IPS-20b (cell line): ENCODE data around the gene RNF19B.

ENCODE experiments used
- H3K27ac ChIP-seq: one replicate; pipeline ENCODE4 v1.5.1; 2013; ENCODE audit warnings: low read length
- H3K27me3 ChIP-seq: 2 replicates; pipeline ENCODE4 v1.6.1; 2013; ENCODE audit warnings: mild to moderate bottlenecking, low read length, inconsistent platforms; ENCODE audit not compliant: insufficient read depth
- H3K36me3 ChIP-seq: 2 replicates; pipeline ENCODE4 v1.6.1; 2013; ENCODE audit warnings: low read depth, mild to moderate bottlenecking, inconsistent platforms, low read length, moderate library complexity; ENCODE audit not compliant: insufficient read depth
- H3K4me1 ChIP-seq: 2 replicates; pipeline ENCODE4 v1.6.1; 2013; ENCODE audit warnings: mild to moderate bottlenecking, control low read depth, inconsistent platforms, low read length, moderate library complexity; ENCODE audit not compliant: insufficient read depth
- H3K4me3 ChIP-seq: 2 replicates; pipeline ENCODE4 v1.5.1; 2013; ENCODE audit warnings: mild to moderate bottlenecking, low read length, inconsistent platforms
- H3K9ac ChIP-seq: 2 replicates; pipeline ENCODE4 v1.6.1; 2013; ENCODE audit warnings: low read depth, mild to moderate bottlenecking, inconsistent platforms, low read length, moderate library complexity
- H3K9me3 ChIP-seq: 2 replicates; pipeline ENCODE4 v1.6.1; 2013; ENCODE audit warnings: mild to moderate bottlenecking, low read depth, low read length, inconsistent platforms; ENCODE audit not compliant: insufficient read depth

Gene RNF19B

DNA sequence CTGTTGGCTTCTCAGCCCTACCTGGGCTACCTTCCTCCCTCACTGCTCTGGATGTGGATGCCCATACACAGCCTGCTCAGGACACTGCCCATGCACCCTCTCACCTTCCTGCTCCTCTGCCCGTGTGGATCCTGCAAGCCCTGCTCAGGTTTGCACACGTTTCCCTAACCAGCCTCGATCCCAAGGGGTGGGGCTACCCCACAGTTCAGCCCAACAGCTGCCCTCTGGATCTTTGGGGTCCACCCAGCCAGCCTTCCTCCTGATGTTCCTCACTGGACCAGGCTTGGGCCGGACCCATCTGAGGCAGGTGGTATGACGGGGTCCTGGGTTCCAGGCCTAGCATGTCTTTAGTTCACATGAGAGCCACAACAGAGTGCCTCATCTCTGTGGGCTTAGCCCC is 68.2 kb downstream of the RNF19B start:
- H3K4me3 ChIP-seq: no peak overlapping the region
- peaks cover 6% of the 10 kb centered on the region; the same call in 1 of the 2 replicates for H3K4me1 ChIP-seq
- no peak overlapping the region for H3K27ac ChIP-seq
- no peak overlapping the region for H3K9ac ChIP-seq
- no peaks in the 10 kb centered on the region for H3K9me3 ChIP-seq
- H3K27me3 ChIP-seq: peaks cover 57% of the 10 kb centered on the region
- no peaks in the 10 kb centered on the region for H3K36me3 ChIP-seq

DNA sequence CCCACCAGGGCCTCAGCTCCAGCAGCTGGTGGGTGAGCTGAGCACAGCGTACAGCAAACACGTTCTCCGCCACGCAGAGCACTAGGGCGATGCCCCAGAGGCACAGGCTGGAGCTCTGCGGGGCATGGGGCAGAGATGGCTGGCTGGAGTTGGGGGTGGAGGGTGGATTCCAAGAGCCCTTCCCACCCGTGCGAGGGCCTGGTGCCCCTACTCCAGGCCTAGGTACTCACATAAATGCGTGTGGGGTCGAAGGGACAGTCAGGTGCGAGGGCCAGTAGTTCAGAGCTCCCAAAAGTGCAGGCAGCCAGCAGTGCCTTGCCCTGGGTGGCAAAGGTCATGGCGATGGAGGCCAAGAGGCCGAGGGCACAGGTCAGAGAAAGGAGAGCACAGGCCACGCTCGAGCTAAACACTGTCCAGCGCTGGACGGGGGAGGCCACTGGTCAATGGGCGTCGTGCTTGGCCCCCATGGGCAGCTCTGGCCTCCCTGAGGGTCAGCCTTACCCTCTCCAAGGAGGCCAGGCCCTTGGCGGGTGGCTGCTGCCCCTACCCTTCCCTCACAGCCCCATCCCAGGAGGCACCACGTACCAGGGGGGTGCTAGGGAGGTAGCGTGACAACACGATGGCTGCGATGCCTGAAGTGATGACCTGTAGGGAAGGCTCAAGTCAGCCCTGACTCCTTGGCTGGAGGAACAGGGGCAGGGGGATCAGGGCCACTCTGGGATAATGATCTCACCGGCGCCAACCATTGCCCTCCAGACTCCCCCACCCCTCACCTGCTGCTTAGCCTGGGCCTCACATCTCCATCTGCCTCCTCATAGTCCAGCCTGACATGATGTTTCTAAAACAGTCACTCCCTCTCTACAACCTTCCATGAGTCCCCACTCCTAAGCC is 69.0 kb downstream of the RNF19B start:
- H3K27ac ChIP-seq: no peak overlapping the region
- no peaks in the 10 kb centered on the region for H3K9me3 ChIP-seq
- H3K9ac ChIP-seq: no peak overlapping the region
- H3K4me3 ChIP-seq: no peak overlapping the region
- peaks cover 3% of the 10 kb centered on the region; the same call in 1 of the 2 replicates for H3K4me1 ChIP-seq
- no peaks in the 10 kb centered on the region for H3K36me3 ChIP-seq
- H3K27me3 ChIP-seq: peaks cover 59% of the 10 kb centered on the region

DNA sequence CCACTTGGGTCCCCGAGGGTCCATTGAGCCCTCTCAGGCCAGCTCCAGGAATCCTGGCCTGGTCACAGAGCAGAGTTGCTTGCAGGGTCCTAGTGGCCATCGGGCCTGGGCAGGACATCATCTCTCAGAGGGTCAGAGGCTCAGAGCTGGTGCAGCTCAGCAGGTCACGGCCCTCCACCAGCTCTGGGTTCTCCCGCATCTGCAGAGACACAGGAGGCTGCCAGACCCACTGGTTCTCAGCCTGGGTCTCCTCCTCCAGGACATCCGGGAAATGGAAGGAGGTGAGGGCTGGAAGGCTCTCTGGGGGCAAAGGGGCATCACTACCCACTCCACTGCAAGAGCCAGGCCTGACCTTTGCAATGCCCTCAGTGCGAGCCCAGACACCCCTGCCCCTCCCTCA is 69.9 kb downstream of the RNF19B start:
- H3K4me1 ChIP-seq: peaks cover 2% of the 10 kb centered on the region; the same call in 1 of the 2 replicates
- H3K27ac ChIP-seq: no peak overlapping the region
- no peaks in the 10 kb centered on the region for H3K9me3 ChIP-seq
- no peaks in the 10 kb centered on the region for H3K36me3 ChIP-seq
- no peak overlapping the region for H3K9ac ChIP-seq
- H3K27me3 ChIP-seq: peaks cover 59% of the 10 kb centered on the region
- no peak overlapping the region for H3K4me3 ChIP-seq

DNA sequence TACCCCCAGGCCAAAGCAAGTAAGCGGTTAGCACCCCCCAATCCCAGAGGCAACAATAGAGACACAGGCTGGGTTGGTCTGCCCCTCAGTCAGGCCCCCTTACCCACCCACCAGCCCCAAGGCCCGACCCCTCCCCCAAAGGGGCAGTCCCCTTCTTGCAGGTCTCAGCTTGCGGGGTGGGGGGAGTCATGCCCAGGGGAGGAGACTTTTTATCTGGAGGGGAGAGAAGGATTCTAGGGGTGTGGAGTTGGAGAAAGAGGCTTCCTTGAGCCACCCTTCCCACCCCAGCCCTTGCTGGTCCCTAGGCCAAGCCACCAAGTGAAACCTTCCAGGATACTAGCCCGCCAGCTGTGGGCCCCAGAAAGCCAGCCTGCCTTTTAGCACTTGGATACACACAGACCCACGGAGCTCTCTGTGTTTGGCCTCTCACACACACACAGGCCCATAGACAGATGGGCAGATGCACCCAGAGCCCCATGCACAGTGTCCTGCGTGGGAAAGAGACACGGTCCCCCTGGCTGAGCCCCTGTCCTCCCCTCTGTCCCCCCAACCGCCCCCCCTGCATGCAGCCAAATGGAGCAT is 70.5 kb downstream of the RNF19B start:
- H3K9me3 ChIP-seq: no peaks in the 10 kb centered on the region
- peak overlapping the region; percentile 42 for H3K27ac ChIP-seq
- H3K36me3 ChIP-seq: no peaks in the 10 kb centered on the region
- peak overlapping the region; percentile 76; the same call in 1 of the 2 replicates for H3K9ac ChIP-seq
- peaks cover 2% of the 10 kb centered on the region; the same call in 1 of the 2 replicates for H3K4me1 ChIP-seq
- peaks cover 59% of the 10 kb centered on the region for H3K27me3 ChIP-seq
- H3K4me3 ChIP-seq: peak overlapping the region; percentile 76

DNA sequence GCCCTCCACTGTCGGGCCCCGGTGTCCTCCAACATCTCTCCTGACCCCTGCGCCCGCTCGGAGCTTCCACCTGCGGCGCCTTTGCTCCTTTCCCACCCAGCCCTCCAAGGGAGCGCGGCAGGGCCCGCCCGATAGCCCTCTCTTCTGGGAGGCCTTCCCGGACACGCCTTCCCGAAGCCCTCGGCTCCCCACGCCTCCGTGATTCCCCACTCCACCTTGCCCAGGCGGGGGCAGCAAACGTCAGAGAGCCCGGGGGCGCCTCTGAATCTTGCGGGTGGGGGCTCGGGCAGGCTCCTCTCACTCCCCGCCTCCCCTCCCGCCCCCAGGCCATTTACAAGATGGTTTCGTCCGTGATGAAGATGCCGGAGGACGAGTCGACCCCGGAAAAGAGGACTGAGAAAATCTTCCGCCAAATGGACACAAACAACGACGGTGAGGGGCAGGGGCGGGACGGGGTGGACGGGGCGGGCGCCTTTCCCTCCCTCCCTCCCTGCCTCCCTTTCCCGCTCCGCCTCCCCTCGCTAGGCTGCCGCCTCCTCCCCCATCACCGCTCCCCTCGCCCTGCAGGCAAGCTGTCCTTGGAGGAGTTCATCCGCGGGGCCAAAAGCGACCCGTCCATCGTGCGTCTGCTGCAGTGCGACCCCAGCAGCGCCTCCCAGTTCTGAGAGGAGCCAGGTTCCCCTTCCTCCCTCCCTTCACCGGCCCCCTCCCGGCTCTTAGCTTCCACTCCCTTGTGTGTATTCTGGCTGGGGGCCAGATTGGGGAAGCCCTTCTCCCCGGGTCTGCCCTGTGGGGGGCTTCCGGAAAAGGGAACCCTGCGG is 71.2 kb downstream of the RNF19B start:
- peak overlapping the region; percentile 76; the same call in 1 of the 2 replicates for H3K9ac ChIP-seq
- no peaks in the 10 kb centered on the region for H3K36me3 ChIP-seq
- H3K4me1 ChIP-seq: peaks cover 2% of the 10 kb centered on the region; the same call in 1 of the 2 replicates
- H3K27me3 ChIP-seq: peaks cover 59% of the 10 kb centered on the region
- peak overlapping the region; percentile 42 for H3K27ac ChIP-seq
- no peaks in the 10 kb centered on the region for H3K9me3 ChIP-seq
- H3K4me3 ChIP-seq: peak overlapping the region; percentile 76

DNA sequence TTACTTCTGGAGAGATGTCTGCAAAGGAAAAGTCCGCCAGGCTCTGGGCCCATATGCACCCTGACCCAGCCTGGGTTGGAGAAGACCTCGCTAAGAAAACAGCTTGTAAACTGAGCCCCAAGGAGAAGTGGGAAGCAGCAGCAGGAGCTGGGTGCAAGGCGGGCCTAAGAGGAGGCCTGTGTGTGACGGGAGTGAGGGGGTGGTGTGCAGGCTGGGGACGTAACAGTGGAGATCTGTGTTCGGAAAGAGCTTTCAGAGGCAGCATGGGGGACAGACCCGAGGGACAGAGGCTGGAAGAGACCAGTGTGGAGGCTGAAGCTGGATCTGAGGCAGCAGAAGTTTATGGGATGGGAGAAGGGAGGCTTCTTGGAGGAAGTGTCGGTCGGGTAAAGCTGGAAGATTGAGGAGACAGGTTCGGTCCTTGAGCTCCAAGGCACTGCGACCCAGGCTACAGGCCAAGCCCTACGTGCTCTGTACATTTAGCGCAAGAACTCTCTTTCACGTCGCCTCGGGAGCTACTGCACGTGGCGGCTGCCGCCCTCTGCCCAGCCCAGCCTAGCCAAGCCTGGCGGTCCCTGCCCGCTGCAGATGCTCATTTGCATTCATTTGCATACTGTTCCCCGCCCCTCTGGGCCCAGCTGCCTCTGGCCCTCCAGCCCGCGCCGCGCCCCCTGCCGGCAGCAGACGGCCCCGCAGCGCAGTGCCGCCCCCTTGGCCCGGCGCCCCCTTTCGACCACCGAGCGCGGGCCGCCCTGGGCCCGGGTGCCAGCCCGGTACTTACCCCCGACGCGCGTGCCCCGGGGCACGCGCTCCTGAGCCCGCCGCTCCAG is 72.0 kb downstream of the RNF19B start:
- no peaks in the 10 kb centered on the region for H3K36me3 ChIP-seq
- H3K9ac ChIP-seq: peak overlapping the region; percentile 54; the same call in 1 of the 2 replicates
- H3K9me3 ChIP-seq: no peaks in the 10 kb centered on the region
- H3K4me1 ChIP-seq: peaks cover 2% of the 10 kb centered on the region; the same call in 1 of the 2 replicates
- H3K4me3 ChIP-seq: peak overlapping the region; percentile 76
- H3K27ac ChIP-seq: no peak overlapping the region
- peaks cover 59% of the 10 kb centered on the region for H3K27me3 ChIP-seq

DNA sequence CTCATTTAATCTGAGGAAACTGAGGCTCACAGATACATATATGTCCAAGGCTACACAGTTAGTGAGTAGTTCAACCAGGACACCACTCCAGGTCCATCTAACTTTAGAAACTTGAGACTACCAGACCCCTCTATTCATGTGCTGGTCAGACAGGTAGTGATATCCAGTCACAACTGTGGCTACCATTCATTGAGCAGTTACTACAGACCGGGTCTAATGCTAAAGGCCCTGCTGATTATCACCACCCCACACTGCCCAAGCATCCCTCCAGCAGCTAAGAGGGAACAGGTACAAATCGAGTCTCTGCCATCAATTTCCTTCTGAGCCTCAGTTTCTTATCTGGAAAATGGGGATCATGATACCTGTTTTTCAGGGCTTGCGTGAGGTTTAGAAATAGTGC is 73.0 kb downstream of the RNF19B start:
- Histone ChIP-seq H3K4me1 (peaks cover 2% of the 10 kb centered on the region; the same call in 1 of the 2 replicates), H3K9ac (no peak overlapping the region), H3K27ac (no peak overlapping the region), H3K27me3 (peaks cover 65% of the 10 kb centered on the region), H3K36me3 (no peaks in the 10 kb centered on the region), H3K9me3 (no peaks in the 10 kb centered on the region), H3K4me3 (no peak overlapping the region)

DNA sequence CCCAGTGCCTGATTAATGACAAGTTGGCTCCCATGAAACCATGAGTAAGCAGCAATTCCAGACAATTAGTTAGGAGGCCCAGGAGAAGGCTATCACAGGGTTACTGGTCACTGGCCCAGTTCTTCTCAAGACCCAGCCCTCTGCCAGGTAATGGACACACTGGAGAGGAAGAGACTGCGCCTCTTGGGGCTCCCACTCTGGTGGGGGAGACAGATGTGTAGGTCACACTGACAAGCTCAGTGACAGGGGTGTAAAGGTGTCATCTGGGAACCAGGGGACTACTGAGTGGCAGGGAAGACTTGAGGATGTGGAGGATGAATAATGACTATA is 73.4 kb downstream of the RNF19B start:
- peaks cover 63% of the 10 kb centered on the region for H3K27me3 ChIP-seq

DNA sequence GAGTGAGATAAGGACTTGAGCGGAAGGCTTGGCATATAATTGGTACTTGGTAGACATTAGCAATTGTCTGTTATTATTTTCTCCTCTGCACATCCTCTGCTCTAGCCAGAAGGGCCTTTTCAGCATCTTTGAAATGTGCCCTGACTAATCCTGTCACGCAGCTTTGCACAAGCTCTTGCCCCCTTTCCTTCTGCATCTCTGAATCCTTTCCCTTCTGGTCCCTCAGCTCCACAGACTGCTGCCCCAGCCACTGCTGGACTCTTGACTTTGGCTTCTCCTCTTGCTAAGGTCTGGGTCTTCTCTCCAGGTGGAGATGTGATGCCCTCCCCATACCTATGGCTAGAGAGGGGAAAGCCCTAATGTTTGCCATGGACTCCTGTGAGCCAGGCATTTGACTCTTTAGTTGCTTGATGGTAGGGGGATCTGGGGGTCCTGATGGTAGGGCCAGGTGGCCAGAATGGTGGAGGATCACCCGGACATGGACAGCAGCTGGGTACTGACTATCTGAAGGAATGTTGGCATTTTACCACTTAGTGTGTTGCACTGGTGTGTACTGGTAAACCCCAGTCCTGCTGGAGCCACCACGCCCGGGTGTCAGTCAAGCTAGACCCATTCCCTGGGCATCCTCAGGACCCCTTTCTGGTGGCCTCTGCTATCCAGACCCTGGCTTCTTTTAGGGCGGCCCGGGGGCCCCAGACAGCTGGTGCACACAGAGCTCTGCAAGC is 73.9 kb downstream of the RNF19B start:
- no peak overlapping the region for H3K4me3 ChIP-seq
- H3K36me3 ChIP-seq: no peaks in the 10 kb centered on the region
- no peak overlapping the region for H3K9ac ChIP-seq
- no peaks in the 10 kb centered on the region for H3K9me3 ChIP-seq
- H3K4me1 ChIP-seq: peaks cover 2% of the 10 kb centered on the region; the same call in 1 of the 2 replicates
- H3K27ac ChIP-seq: no peak overlapping the region
- peaks cover 68% of the 10 kb centered on the region for H3K27me3 ChIP-seq

More for the DNA sequence above, 73.4 kb downstream of the RNF19B start:
- H3K9ac ChIP-seq: no peak overlapping the region
- H3K27ac ChIP-seq: no peak overlapping the region
- H3K9me3 ChIP-seq: no peaks in the 10 kb centered on the region
- H3K36me3 ChIP-seq: no peaks in the 10 kb centered on the region
- peaks cover 2% of the 10 kb centered on the region; the same call in 1 of the 2 replicates for H3K4me1 ChIP-seq
- H3K4me3 ChIP-seq: no peak overlapping the region

DNA sequence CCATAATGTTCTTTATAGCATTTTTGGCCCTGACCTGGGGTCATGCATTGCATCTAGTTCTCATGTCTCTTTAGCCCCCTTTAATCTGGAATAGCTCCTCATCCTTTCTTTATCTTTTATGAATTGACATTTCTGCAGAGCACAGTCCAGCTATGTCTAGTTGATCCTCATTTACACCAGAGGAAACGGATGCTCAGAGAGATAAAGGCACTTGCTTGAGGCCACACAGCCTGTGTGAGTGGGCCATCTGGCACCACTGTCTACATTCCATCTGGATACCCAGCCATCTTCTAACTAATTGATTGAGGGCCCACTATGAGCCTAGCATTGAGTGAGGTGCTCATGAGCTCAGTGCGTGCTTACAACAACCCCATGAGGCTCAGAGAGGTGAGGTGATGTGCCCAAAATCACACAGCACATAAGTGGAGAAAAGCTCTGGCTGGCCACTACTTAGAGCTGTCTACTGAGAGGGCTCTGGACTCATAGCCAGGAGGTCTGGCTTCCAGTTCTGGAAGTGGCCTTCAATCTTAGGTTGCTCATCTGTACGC is 74.8 kb downstream of the RNF19B start:
- no peaks in the 10 kb centered on the region for H3K36me3 ChIP-seq
- H3K4me3 ChIP-seq: no peak overlapping the region
- no peaks in the 10 kb centered on the region for H3K9me3 ChIP-seq
- no peak overlapping the region for H3K27ac ChIP-seq
- peaks cover 77% of the 10 kb centered on the region for H3K27me3 ChIP-seq
- H3K4me1 ChIP-seq: peaks cover 2% of the 10 kb centered on the region; the same call in 1 of the 2 replicates
- H3K9ac ChIP-seq: no peak overlapping the region
